Measurements from ENCODE around the gene DARS2.
"Not testable (repeated sequence)": the region's sequence is repeated elsewhere in the genome, so short reads cannot be mapped to it uniquely, and the experiment has no call there.

The DARS2 gene

DNA sequence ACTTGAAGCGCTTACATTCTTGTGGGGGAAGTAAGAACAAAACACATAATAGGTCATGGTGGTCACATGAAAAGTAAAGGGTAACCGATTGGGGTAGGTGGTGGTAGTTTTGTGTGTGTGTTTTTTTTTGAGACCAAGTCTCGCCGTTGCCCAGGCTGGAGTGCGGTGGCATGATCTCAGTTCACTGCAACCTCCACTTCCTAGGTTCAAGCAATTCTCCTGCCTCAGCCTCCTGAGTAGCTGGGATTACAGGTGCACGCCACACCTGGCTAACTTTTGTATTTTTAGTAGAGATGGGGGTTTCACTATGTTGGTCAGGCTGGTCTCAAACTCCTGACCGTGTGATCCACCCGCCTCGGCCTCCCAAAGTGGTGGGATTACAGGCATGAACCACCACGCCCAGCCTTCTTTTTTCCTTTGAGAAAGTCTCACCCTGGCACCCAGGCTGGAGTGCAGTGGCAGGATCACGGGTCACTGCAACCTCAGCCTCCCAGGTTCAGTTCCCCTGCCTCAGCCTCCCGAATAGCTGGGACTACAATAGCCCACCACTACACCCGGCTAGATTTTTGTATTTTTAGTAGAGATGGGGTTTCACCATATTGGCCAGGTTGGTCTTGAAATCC lies 37.8 kb downstream of the DARS2 start:
- not testable (repeated sequence) for H3K4me3 ChIP-seq (ENCODE audit: low read length); H3K9ac ChIP-seq (ENCODE audit: low read depth, low read length); H3K4me1 ChIP-seq (ENCODE audit: insufficient read depth, low read length); H3K9me3 ChIP-seq (ENCODE audit: insufficient read depth, low read depth, low read length); H3K27me3 ChIP-seq (ENCODE audit: insufficient read depth, low read length)
- 61% methylated on average over 12 of the region's 13 CpGs for whole genome bisulfite sequencing
- Histone ChIP-seq H3K36me3 (ENCODE audit: insufficient read depth, low read length) (peaks cover 76% of the 10 kb centered on the region), H3K27ac (ENCODE audit: low read depth, low read length) (peak overlapping the region; percentile 96; the same call in 1 of the 2 replicates)

DNA sequence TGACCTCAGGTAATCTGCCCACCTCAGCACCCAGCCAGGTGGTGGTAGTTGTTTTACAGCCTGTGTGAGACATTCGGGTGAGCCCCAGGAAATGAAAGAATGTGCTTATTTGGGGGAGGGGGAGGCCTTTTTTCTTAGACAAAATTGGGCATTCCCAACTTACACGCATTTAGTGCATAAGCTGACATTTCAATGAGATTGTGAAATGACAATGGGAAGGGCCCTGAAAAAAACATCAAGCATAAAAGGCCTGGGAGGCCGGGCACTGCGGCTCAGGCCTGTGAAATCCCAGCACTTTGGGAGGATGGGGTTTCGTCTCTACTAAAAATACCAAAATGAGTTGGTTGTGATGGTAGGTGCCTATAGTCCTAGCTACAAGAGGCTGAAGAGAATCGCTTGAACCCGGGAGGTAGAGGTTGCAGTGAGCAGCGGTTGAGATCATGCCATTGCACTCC lies 38.3 kb downstream of the DARS2 start:
- H3K36me3 ChIP-seq (ENCODE audit: insufficient read depth, low read length): peaks cover 75% of the 10 kb centered on the region
- no peaks in the 10 kb centered on the region for H3K27me3 ChIP-seq (ENCODE audit: insufficient read depth, low read length)
- WGBS: 50% methylated on average over 8 of the region's 8 CpGs
- H3K9me3 ChIP-seq (ENCODE audit: insufficient read depth, low read depth, low read length): no peaks in the 10 kb centered on the region
- H3K27ac ChIP-seq (ENCODE audit: low read depth, low read length): peak overlapping the region; percentile 96
- H3K9ac ChIP-seq (ENCODE audit: low read depth, low read length): peak overlapping the region; percentile 2; the same call in 1 of the 2 replicates
- H3K4me1 ChIP-seq (ENCODE audit: insufficient read depth, low read length): peaks cover 3% of the 10 kb centered on the region
- no peak overlapping the region for H3K4me3 ChIP-seq (ENCODE audit: low read length)

DNA sequence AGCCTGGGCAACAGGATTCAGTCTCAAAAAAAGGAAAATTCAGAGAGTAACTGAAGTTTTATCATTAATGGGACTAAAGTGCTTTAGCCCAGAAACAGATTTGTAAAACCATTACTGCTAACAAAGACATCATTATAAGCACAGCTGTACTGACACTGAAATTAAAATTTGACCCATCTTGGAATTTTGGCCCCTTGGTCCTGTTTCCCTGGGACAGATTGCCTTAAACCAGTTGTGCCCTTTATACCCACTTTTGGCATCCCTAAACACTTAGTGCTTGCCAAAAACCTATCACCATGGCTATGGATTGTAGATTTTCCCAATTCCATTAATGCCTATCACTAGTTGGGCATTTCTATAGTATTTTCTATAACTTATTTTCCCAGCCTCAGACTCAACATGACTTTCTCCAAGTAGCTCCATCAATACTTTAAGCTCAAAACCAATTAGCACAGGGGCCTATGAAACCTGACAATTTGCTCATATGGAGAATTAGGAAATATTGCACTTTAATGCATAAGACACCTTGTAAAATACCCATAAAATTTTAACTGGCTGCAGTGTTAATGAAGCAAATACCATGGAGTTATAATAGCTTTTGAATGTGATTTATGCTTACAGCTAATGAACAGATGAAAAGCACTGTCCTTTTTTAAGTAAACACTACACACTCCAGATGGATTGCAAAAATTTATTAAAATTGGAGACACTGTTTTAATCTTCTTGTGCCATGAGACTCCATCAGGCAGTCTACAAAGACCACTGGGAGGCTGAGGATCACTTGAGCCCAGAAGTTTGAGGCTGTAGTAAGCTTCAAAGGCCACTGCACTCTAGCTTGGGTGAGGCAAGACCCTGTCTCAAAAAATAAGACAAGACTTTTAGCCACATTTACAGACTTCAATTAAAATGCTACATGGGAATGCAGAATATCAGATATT lies 39.0 kb downstream of the DARS2 start:
- H3K4me3 ChIP-seq (ENCODE audit: low read length): peak overlapping the region; percentile 95; the same call in 1 of the 2 replicates
- peaks cover 69% of the 10 kb centered on the region for H3K36me3 ChIP-seq (ENCODE audit: insufficient read depth, low read length)
- peaks cover 3% of the 10 kb centered on the region for H3K4me1 ChIP-seq (ENCODE audit: insufficient read depth, low read length)
- no peaks in the 10 kb centered on the region for H3K27me3 ChIP-seq (ENCODE audit: insufficient read depth, low read length)
- peak overlapping the region; percentile 99; the same call in 1 of the 2 replicates for H3K9ac ChIP-seq (ENCODE audit: low read depth, low read length)
- no peaks in the 10 kb centered on the region for H3K9me3 ChIP-seq (ENCODE audit: insufficient read depth, low read depth, low read length)
- H3K27ac ChIP-seq (ENCODE audit: low read depth, low read length): peak overlapping the region; percentile 96

DNA sequence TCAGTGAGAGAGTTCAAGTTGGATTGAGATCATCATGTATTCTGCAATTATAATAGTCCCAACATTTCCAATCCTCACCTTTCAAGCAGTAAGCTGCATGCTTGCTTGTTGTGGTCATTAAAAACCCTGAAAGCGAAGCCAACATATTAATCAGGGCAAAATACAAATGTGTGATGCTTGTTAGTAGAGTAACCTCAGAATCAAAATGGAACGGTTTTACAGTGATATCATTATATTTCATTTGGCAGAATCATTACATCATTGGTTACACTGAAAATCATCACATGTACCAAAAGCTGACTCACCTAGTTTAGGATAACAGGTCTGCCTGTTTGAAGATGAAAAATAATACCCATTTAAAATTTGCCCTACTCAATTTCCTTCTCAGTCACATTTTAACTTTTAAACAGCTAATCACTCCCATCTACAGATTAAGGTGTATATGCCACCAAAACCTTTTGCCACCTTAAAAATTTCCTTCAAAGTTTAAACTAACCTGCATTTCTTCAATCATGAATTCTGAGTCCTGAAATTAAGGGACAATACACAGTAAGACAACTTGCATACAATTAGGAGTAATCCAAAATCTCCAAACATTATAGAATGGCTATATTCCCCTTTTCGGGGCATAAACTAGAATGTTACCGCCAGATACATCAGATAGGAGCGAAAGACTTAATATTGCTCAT lies 39.9 kb downstream of the DARS2 start:
- peak overlapping the region; percentile 99 for H3K9ac ChIP-seq (ENCODE audit: low read depth, low read length)
- peaks cover 6% of the 10 kb centered on the region for H3K4me1 ChIP-seq (ENCODE audit: insufficient read depth, low read length)
- 95% methylated on average over 4 of the region's 5 CpGs for WGBS
- H3K4me3 ChIP-seq (ENCODE audit: low read length): peak overlapping the region; percentile 95
- no peaks in the 10 kb centered on the region for H3K27me3 ChIP-seq (ENCODE audit: insufficient read depth, low read length)
- peak overlapping the region; percentile 96 for H3K27ac ChIP-seq (ENCODE audit: low read depth, low read length)
- H3K36me3 ChIP-seq (ENCODE audit: insufficient read depth, low read length): peaks cover 63% of the 10 kb centered on the region
- no peaks in the 10 kb centered on the region for H3K9me3 ChIP-seq (ENCODE audit: insufficient read depth, low read depth, low read length)

DNA sequence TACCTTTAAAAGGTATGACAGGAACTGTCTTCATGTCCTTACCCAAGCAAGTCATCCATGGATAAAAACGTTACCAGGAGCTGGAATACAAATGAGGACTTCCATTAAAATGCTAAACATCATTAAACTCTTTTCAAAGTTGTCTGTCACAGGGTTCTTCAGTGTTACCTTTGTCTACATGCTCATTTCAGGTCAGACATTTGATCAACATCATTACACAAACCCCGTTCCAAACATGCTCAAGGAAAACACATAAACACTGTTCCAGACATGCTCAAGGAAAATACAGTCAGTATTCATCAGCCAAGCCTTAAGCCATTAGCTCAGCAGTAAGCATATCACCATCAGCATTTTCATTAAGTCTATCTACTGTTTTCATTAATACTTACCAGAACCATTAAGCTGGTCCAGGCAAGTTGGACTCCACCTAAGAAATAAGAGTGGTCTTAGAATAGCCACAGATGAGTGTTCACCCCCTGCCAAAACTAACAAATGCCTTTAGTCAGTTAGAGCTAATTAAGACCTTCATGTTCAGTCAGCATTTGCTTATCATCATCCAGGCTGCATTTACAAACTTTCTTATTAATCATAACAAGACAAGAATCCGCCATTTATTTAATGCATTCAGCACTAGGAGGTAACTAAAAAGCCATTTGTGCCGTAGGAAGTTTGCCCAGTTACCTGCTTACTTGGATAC lies 41.1 kb downstream of the DARS2 start:
- WGBS: 33% methylated on average over 4 of the region's 4 CpGs
- H3K27ac ChIP-seq (ENCODE audit: low read depth, low read length): peak overlapping the region; percentile 96
- H3K36me3 ChIP-seq (ENCODE audit: insufficient read depth, low read length): peaks cover 64% of the 10 kb centered on the region
- H3K27me3 ChIP-seq (ENCODE audit: insufficient read depth, low read length): no peaks in the 10 kb centered on the region
- peak overlapping the region; percentile 95 for H3K4me3 ChIP-seq (ENCODE audit: low read length)
- no peaks in the 10 kb centered on the region for H3K9me3 ChIP-seq (ENCODE audit: insufficient read depth, low read depth, low read length)
- H3K9ac ChIP-seq (ENCODE audit: low read depth, low read length): peak overlapping the region; percentile 99
- peaks cover 7% of the 10 kb centered on the region for H3K4me1 ChIP-seq (ENCODE audit: insufficient read depth, low read length)

DNA sequence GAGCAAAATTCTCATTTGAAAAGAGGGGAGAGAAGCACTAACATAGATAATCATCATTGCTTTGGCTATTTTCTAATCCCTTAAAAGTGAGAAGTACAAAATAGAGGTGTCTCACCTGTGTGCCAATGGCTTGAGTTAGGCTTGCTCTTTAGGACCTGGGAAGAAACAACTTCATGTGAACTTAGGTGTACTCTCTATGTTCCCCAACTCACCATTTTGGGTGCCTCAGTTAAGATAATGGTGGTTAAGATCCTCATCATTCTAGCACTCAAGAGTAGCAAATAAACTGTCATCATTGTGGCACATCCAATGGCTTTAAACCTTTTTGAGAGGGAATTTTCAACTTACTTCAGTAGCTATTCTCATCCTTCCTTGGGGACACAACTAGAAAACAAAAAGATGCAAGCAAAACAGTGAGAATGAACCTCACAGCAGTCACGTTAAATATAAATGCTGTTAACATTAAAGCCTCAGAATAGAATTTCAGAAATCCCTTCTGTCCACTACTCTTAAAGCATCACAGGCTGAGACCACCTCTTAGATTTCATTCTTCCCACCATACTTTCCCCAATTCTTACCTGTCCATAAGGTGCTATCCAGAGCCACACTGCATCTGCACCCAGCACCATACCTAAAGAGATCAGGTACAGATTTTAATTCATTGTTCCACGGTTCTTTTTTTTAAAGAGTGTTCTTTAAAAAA lies 42.1 kb downstream of the DARS2 start:
- Histone ChIP-seq H3K9ac (ENCODE audit: low read depth, low read length) (peak overlapping the region; percentile 99), H3K4me1 (ENCODE audit: insufficient read depth, low read length) (peaks cover 14% of the 10 kb centered on the region), H3K4me3 (ENCODE audit: low read length) (peak overlapping the region; percentile 95), H3K36me3 (ENCODE audit: insufficient read depth, low read length) (peaks cover 71% of the 10 kb centered on the region), H3K27me3 (ENCODE audit: insufficient read depth, low read length) (no peaks in the 10 kb centered on the region), H3K9me3 (ENCODE audit: insufficient read depth, low read depth, low read length) (no peaks in the 10 kb centered on the region), H3K27ac (ENCODE audit: low read depth, low read length) (peak overlapping the region; percentile 96)
- WGBS: 0% methylated on average over 2 of the region's 2 CpGs

DNA sequence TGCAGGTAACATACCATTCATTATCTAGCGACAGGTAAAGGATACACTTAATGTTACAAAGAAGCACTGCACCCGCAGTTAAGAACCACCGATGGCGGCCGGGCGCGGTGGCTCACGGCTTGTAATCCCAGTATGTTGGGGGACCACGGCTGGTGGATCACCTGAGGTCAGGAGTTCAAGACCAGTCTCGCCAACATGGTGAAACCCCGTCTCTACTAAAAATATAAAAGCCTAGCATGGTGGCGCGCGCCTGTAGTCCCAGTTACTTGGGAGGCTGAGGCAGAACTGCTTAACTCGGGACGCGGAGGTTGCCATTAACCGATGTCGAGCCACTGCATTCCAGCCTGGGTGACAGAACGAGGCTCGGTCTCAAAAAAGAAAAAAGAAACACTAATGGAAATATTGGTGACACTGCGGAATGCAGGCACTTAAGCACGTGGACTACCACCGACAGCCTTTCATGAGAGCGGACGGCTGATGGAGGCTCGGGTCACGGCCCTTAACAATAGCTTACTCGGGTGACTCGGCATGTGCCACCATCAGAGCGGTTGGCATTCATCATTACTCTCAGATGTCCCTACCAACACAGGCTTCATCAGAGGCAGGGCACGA lies 42.8 kb downstream of the DARS2 start:
- Histone ChIP-seq H3K4me1 (ENCODE audit: insufficient read depth, low read length) (peaks cover 14% of the 10 kb centered on the region), H3K9me3 (ENCODE audit: insufficient read depth, low read depth, low read length) (no peaks in the 10 kb centered on the region), H3K27me3 (ENCODE audit: insufficient read depth, low read length) (no peaks in the 10 kb centered on the region), H3K36me3 (ENCODE audit: insufficient read depth, low read length) (peaks cover 73% of the 10 kb centered on the region), H3K9ac (ENCODE audit: low read depth, low read length) (peak overlapping the region; percentile 99), H3K27ac (ENCODE audit: low read depth, low read length) (peak overlapping the region; percentile 96), H3K4me3 (ENCODE audit: low read length) (peak overlapping the region; percentile 95)
- under 1% methylated on average over 32 of the region's 32 CpGs for WGBS

DNA sequence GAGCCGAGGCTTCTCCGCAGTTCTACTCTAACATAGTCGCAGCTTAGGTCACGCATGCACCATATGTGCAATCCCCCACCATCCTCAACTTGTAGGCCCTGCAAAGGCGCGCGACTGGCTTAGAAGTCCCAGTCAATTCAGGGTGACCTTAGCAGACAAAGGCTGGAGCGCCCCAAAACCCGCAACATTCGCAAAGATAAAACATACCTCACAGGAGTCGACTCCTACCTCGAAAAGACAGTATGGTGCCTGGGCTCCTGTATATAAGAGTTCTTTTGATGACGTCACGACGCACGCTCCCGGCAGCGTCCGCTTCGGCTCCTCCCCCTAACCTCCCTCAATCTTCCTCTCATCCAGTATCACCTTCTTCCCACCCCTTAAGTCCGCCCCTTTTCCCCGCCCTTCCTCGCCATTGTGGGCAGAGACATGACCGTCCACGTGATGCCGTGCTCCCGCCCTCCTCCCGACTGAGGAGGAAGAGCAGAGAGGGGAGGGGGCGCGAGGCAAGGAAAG lies 43.3 kb downstream of the DARS2 start, which contains the start of gene GAS5:
Gene GAS5, minus strand, starts transcription at position 237 of the 513 bp plus-strand sequence.
- Histone ChIP-seq H3K27me3 (ENCODE audit: insufficient read depth, low read length) (no peaks in the 10 kb centered on the region), H3K9me3 (ENCODE audit: insufficient read depth, low read depth, low read length) (no peaks in the 10 kb centered on the region), H3K9ac (ENCODE audit: low read depth, low read length) (peak within 1 kb of the TSS; percentile 99), H3K4me3 (ENCODE audit: low read length) (peak within 1 kb of the TSS; percentile 95), H3K36me3 (ENCODE audit: insufficient read depth, low read length) (peaks cover 71% of the 10 kb centered on the region), H3K27ac (ENCODE audit: low read depth, low read length) (peak within 1 kb of the TSS; percentile 99), H3K4me1 (ENCODE audit: insufficient read depth, low read length) (peaks cover 14% of the 10 kb centered on the region)
- WGBS: under 1% methylated on average over 30 of the region's 30 CpGs

DNA sequence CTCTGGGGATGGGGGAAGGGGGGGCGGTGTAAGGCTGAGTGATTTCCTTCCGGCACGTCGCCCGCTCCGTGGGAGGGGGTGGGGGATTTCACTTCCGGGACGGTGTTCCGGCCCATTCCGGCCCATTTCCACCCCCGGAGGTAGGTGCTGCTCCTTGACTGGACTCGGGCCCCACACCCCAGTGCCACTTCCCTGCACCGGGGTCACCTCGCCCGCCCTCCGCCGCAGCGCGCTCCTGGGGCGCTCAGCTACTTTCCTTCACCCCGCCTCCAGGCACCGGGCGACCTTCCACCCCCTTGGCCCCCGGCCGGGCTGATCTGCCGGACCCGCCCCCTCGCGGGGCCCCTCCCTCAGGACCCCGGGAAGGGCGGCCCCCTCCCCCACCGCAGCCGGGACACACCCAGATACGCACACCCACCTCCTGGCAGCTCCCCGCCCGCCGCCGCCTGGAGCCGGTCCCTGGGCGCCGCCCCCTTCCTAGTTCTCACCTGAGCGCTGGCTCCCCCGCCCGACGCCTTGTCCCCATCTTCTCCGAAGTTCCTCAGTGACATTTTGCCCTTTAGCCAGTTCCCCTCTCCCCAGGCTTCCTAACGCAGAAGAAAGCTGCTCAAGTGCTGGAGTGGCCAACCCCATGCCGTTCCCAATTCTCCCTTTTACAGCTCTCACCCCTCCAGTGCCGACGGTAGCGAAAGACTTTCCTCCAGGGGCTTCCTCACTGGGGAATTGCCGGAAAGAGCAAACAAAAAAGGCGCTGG lies 44.0 kb downstream of the DARS2 start, which contains the start of gene ZBTB37:
Gene ZBTB37, plus strand, starts transcription at position 115 of the 755 bp plus-strand sequence. CDS start 1,846 bp downstream, outside the sequence.
- H3K4me1 ChIP-seq (ENCODE audit: insufficient read depth, low read length): peaks cover 14% of the 10 kb centered on the region
- no peaks in the 10 kb centered on the region for H3K27me3 ChIP-seq (ENCODE audit: insufficient read depth, low read length)
- under 1% methylated on average over 53 of the region's 53 CpGs for WGBS
- H3K9ac ChIP-seq (ENCODE audit: low read depth, low read length): peak within 1 kb of the TSS; percentile 99
- peak within 1 kb of the TSS; percentile 99 for H3K27ac ChIP-seq (ENCODE audit: low read depth, low read length)
- peak within 1 kb of the TSS; percentile 95 for H3K4me3 ChIP-seq (ENCODE audit: low read length)
- H3K36me3 ChIP-seq (ENCODE audit: insufficient read depth, low read length): peaks cover 69% of the 10 kb centered on the region
- no peaks in the 10 kb centered on the region for H3K9me3 ChIP-seq (ENCODE audit: insufficient read depth, low read depth, low read length)

Data from HUES64 (cell line).